Umbilical cord (tissue), 2 donors: ENCODE data around the gene TRIM3. TPM values are rescaled to one million over a fixed set of nuclear protein-coding genes. Genes with fewer than 3 reads are reported as not detected.
A peak's percentile ranks its signal among the peaks of the same experiment; 100 is the strongest.

Source experiments
- DNase-seq: peaks from one replicate; pipeline ENCODE4 v3.0.0-alpha.2; 2015; ENCODE audit warnings: low spot score
- total RNA-seq: library from RNA; depleted of rRNA; stranded (reverse); fragments of >200 nt; gene quantifications from one replicate; pipeline ENCODE4 v1.2.3, GENCODE V29; 2014; ENCODE audit warnings: low replicate concordance; ENCODE audit not compliant: insufficient read depth

TRIM3 gene
- total RNA-seq, 1 donor from 2014 or later: 49.8 TPM

DNA sequence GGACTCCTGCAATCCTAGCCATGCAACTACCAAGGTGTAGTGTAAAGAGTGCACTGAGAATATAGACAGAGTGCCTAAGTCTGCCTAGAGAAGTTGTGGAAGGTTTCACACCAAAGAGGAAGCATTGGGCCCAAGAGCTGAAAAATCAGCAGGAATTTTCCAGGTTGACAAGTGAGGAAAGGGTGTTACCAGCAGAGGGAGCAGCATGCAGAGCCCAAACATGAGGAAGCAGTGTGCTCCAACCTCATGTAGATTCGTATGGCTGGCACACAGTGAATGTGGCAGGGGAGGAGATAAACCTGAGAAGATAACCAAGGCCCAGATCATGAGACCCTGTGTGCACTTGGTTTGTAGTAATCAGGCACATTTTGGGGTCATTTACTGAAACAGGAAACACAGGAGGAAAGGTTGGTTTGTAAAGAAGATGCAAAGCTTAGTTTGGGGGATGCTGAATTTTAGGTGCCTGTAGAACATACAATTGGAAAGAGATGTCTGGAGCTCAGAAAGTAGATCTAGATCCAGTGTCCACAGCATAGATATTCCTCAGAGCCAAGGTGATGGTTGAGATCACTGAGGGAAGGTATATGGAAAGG, 34.7 kb downstream of the TRIM3 start:
- DNase-seq: peak; percentile 60

DNA sequence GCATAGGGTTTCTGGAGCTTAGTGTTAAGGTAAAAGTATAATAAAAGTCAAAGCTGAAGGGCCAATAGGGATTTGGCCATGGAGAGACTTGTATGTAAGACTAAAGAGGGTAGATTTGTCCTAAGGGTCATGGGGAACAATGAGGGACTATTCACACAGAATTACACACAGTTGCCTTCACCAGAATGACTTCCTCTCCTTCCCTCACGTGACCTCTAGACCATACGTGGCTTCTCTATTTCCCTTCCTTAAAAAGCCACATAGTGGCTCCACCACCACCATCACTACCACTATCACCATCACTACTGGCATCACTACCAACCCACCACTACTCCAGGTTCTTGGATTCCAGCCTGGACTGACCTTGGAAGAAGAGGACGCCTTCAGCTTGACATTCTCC, 35.7 kb downstream of the TRIM3 start:
- no peak for DNase-seq

DNA sequence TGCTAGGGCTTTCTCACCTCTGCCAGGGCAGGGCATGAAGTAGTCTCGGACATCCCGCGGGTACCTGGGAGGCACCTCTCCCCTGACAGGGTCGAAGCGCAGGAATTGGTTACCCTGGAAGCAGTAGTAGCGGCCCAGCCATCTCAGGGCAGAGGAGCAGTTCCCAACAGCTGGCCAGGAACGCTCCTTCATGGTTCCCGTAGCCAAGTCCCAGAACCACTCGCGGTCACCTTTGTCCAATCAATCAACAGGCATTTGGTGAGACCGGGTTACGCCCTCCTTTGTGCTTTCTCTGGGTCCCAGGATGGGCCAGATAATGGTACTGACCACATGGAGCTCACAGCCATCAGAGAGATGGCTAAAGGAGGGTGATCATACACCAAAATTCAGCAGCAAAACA, 36.3 kb downstream of the TRIM3 start:
- DNase-seq: no peak

DNA sequence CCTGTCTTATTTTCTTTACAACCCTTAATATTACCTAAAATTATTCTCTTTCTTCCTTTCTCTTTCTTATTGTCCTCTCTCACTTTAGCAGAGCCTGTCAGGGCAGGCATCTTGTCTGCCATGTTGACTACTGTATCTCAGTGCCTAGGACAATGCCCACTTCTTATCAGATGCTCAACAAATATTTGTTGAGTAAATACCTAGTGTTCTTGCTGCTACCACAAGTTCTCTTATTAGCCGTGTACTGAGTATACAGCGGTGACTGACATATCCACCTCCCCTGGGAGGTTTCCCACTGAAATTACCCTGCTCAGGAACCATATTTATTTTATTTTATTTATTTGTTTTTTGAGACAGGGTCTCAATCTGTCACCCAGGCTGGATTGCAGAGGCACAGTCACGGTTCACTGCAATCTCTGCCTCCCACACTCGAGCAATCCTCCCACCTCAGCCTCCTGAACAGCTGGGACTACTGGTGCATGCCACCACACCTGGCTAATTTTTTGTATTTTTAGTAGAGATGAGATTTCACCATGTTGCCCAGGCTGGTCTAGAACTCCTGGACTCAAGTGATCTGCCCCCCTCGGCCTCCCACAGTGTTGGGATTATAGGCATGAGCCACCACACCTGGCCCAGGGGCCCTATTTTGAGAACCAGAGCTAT, 39.6 kb downstream of the TRIM3 start:
- DNase-seq: no peak

DNA sequence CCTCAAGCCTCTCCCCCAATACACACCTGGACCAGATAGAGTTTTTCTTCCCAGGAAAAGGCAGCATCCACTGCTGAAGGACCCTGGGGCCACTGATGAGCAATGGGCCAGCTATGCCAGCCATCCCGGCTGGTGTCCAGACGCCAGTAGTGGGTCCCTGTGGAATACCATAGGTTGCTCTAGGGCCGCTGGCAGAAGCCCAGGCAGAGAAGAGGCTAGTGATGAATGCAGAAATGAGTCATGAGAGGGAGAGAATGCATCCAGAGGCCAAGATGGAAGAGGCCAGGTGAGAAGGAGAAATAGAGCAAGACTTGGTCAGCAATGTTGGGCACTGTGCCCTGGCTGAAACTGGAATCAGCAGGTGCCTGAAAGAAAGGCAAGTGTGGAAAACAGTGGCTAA, 41.9 kb downstream of the TRIM3 start:
- DNase-seq: no peak

DNA sequence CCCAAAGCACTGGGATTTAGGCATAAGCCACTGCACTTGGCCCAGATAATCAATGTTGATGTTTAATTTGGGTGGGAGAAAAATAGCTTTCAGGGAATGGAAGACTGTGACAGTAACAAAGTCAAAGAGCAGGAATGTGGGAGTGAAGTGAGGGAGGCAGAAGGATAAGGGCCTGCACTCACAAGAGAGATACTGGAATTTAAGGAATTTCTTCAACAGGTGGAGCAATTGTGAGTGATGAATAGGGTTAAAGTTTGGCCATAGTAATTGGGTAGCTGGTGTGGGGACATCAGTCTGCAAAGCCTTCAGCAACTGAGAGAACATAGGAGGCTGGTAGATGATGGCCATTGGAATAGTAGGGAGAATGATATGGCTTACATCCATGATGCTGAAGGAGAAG, 46.2 kb downstream of the TRIM3 start:
- DNase-seq: no peak

DNA sequence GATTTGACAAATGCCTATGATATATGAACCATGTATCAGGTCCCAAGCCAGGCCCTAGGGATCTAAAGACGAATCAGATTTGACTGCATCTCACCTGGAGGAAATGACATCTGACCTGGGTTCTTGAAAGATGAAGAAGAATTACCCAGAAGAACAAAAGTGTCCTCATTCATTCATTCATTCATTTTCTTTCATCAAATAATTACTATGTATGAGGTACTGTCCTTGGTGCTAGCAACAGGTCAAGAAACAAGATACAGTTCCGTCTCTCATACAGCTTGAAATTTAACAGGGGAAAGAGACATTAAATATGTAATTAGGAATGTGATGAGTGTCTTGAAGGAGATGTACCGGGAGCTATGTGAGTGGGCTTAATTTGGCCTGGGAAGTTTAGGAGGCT, 53.1 kb downstream of the TRIM3 start:
- no peak for DNase-seq

DNA sequence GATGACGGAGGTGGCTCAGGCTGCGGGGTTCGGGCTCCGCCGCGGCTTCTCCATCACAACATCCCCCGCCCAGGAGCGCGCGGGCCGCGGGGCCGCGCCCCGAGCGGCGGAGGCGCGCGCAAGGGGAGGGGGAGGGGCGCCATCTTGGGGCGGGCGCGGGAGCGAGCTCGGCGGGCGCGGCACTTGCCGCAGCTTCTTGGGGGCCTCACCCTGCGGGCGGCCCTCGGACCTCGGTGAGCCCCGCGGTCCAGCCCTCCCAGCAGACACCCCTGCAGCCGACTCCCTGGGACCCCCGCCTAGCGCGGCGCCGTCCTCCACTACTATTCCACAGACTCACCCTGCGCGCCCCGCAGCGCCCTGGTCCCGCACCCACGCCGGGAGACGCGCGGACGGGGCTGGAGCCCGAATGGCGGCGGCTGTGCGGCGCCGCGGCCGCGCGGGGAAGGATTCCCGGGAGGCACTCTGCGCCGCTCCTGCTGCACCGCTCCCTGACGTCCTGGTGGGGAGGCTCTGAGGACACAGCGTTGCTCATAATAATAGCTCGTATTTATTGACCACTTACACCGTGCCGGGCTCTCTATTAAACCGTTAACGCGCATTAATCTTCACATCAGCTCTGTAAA, 54.6 kb downstream of the TRIM3 start, which contains the start of gene APBB1:
Gene APBB1 (minus strand): TSS at position 86 of the 623 bp plus-strand sequence. CDS start 7,747 bp downstream, outside the sequence.
- DNase-seq: peak; percentile 71

DNA sequence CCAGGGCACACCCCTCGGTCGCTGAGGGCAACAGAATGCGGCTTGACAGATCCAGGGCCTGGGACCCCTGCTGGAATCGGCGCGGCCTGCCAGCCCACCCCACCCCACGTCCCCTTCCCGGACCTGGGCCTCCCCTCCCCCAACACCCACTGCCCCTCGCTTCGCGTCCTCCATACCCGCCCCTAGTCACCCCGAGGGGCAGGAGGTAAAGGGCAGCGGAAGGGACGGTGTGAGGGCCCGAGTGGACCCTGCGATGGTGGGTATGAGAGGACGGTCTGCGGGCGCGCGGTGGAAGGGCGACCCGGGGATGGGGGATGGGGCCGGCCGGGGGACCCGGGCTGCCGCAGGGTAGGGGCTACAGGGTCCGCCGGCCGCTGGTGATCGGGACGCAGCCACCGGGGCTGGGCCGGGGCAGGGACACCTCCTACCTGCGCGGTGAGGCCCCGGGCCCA, 55.2 kb downstream of the TRIM3 start:
- DNase-seq: no peak

DNA sequence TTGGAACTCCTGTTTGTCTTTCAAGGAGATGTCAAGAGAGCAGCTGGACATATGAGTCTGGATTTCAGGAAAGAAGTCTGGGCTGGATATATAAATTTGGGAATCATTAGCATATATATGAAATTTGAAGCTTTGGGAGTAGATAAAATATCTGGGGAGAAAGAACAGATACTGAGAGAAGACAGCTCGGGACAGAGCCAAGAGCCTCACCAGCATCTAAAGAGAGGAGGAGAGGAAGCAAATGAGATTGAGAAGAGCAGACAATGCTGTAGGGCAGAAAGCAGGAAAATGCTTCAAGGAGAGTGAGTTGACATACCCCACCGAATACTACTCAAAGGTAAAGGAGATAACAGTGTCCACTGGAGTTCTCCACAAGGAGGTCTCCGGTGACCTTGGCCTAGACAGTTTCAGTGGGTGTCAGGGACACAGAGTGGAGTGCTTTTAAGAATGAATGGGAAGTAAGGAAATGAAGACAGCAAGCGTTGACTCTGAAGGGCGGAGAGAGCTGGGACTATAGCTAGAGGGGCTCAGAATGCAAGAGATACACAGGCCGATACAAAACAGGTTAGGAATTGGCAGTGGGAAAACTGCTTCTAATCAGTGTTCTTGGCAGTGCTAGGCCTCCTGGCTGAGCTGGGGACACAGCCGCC, 55.7 kb downstream of the TRIM3 start:
- DNase-seq: peak; percentile 75

DNA sequence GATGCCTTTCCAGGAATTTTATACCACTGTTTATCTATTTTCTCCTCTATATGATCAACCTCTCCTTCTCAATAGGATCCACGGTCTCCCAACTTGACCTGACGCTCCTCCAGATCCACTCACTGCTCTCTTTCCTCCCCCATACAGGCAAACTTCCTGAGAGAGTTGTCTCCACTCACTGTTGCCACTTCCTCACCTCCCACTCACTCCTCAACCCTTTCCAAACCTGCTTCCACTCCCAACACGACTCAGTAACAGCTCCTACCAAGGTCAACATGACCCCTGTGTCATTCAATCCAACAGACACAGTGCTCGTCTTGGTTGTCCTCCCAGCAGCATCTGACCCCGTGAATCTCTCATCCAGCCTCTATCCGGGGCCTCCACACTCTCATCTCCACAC, 57.9 kb downstream of the TRIM3 start:
- DNase-seq: no peak

DNA sequence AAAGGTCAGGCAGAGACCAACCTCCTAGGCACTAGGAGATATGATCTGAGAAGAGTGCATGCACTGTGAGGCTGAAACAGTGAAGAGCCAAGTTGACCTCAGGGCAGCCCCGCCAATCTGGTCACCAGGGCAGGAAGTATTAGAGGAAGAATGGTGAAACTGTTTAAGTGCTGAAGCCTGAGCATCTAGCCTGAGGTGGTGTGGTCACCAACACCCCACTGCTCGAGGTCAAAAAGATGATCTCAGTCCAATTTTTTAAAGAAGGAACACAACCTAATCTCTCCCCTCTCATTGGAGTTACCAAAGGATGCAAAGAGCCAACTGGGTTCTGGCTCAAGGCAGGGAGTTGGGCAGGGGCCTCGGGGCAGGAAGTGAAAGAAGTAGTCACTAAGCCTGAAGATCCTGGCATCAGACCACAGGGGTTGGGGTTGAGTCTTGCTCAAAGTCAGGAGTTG, 58.8 kb downstream of the TRIM3 start:
- no peak for DNase-seq

DNA sequence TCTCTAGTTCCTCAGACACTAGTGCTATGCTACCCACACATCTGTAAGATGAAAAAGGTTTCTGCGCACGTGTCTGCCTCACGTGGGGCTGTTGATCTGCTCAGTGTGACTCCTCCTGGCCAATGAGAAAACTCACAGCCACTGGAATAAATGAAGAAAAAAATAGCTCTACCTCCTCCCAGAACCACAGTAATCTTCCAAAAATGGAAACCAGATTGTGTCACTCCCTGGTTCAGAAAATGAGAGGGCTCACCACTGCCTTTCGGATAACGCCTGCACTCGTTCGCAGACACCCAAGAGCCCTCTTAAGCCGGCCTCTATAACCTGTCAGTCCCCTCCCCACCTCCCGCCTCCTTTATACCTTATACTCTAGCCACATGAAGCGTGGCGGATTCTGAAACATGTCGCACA, 59.9 kb downstream of the TRIM3 start:
- no peak for DNase-seq

DNA sequence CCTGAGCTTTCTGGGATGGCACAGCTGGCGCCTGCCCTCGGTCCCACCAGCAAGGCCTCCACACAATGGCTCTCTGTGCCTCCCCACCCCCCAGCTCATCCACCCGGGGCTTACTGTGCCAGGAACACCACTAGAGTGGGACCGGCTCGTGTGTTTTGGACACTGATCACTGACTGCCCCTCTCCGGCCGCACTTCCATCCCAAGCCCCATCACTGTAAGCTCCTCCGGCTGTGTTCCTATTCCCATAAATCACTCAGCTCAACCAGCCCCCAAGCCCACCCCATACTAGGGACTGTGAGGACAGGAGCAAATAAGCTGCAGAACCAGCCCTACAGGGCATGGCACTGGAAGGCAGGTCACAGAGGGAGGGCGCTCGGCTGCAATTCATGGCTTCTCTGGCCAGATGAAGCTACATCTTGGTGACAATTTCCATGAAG, 62.1 kb downstream of the TRIM3 start:
- no peak for DNase-seq

DNA sequence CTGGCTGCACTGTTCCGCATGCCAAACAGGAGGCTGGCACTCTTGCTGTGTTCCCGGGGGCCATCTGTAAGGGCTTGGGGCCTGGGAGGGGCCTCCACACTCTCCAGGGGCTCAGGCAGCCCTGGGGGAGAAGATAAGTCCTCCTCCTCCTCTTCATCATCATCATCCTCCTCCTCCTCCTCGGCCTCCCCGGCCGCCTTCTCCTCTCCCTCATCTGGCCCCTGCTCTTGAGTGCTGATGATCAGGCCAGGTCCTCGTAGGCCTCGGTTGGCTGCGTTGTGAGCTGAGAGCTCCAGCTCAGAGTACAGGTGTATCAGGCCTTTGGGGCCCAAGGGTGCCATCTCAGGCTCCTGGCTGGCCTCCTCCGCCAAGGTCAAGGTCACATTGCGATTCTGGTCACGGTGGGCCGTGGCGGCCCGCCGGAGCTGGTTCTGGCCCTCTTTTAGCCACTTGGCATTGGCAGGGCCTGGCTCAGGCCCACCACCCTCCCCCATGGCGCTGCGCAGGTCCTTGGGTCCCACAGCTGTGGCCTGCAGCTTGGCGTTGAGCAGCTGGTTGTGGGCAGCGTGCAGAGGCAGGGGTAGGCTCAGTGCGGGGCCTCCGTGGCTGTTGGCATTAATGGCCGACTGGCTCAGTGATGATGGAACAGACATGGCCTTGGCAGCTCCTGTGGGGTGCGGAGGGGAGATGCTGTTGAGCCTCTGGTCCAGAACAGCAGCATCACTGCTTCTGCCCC, 62.9 kb downstream of the TRIM3 start:
- no peak for DNase-seq

DNA sequence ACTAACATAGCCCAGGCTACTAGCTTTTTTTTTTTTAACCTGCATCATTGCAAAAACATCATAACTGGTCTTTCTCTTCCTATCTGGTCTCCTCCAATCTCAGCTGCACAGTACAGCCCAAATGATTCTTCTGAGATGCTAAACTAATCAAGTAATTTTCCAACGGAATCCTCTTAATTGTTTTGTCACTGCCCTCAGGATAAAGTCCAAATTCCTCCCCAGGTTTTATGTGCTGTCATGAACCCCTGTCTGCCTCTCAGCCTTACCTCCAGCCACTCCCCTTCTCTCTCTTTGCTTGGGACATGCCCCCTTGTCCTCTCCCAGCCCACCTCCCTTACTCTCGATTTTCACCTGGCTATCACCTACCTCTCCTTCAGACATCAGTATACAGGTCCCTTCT, 67.4 kb downstream of the TRIM3 start:
- DNase-seq: no peak

DNA sequence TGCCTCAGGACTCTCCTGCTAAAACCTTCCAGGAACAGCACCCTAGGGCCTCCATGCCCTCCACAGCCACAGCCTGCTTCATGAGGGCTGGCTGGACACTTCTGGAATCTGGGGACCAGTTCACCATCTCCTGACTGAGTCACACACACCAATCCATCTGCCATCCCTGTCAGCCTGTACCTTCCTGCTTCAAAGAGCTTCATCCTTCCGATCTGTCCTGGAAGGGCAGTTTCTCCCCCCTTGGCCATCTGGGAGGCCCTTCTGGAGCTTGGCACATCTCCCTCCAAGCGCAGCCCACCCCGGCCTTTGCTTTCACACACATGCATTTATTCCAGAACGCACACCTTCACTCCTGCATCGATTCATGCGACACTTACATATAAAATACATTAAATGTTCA, 67.9 kb downstream of the TRIM3 start:
- no peak for DNase-seq

DNA sequence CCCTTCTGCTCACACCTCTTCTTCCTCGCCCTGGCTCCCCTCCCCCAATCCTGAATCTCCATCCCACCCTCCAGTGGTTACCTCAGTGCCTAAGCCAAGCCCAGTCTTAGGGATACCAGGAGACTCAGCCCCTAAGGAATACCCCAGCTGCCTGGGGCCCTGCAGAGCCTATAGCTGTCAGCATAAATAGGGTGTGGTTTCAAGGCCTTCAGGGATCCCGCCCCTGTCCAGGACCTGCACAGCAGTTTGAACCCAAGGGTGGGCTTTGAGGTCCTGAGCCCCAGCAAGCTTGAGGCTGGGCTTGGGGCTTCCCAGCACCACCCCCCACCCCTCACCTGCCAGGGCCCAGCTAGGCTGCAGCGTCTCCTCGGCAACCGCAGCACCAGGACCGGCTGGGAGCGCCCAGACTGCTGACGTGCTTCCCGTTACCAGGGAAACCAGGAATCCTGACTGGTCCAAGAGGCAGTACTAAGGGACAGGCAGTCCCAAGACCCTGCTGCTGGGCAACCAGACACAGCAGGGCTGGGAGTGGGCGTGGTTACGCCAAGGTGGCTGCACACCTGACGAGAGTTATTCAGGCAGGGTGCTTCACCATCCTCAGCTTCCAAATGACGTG, 68.6 kb downstream of the TRIM3 start:
- DNase-seq: peak; percentile 71

DNA sequence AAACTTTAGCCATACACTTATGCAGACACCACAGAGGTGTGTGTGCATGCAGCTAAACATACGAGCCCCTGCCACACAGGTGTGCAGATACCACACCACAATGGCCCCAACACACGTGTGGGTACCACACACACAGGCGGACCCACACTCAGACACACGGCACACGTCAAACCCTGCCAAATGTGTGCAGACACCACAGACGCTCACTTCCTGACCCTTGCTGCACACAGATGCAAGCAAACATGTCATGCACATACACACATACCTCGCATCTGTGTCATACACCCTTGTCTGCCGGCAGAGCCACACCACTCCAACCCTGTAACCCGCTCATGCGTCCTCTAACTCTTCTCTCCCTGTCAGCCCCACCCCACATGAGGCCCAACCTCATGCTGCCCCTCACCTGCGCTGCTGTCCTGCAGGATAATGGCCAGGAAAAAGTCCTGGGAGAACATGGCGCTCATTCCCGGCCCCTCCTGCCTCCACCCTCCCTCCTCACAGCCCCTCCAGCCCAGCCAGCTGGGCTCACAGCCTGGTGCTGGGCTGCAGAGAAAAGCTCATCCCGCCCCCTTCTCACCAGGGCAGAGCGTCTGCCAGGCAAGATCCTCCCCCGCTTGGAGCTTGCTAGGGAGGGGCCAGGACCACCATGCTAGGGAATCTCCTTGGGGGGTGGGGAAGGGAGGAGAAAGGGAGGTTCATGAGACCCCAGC, 69.2 kb downstream of the TRIM3 start:
- peak; percentile 27 for DNase-seq

DNA sequence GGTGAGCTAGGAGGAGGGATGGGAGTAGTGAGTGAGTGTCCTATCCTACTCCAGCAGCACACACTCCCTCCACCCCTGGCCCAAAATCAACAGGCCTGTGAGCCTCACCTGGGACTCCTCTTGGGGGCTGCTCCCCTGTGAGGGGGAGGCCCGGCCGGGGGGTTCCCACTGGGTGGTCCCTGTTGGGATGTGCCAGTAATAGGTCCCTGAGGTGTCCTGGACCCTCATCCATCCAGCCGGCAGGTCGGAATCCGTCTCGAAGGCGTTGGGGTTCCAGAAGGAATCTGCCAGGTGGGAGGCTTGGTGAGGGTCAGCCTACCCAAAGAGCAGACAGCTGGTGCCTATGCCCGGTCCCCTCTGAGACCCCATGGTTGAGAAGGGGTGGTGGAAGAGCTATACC, 70.2 kb downstream of the TRIM3 start:
- DNase-seq: no peak

DNA sequence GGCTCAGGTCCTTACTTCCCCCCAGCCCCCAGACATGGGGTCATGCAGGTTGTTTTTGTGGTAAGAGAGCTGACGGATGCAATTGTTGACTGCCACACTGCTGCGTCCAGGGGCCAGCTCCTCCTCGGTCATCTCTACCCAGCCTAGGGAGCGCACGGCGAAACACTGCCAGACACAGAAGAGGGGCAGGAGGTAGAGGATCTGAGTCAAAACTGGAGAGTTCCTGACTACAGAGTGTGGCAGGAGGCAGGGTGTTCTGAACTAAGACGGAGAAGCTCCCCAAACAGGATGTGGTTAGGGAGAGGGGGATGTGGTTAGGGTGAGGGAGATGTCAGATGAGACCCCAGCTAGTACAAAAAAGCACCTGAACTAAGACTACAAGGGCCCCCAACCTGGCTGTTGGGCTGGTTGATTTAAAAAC, 71.2 kb downstream of the TRIM3 start:
- no peak for DNase-seq
